Measurements from ENCODE around the gene GUCY1A2. TPM values are rescaled to one million over a fixed set of nuclear protein-coding genes. Genes with fewer than 3 reads are reported as not detected.

Gene GUCY1A2
- total RNA-seq, 2 experiments from 2014 or later, result not detected

DNA sequence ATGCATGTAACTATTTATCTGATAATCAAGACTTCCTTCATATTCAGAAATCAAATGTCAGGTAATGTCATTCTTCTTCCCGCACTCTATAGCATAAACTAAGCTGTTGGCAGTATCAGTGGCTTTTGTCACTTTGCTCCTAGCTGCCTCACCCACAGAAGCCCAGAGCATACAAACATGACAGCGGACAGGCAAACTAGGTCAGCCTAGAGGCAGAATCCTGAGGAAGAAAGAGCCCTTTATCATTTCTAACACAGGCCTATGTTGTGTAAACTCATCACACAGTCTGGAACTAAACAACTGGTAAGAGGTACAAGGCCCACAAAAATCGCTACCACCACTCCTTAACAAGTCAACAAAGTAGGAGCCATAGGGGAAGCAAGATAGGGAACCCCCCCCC, 21.0 kb downstream of the GUCY1A2 start:
- no peaks in the 10 kb centered on the region for H3K4me1 Mint-ChIP-seq
- H3K27ac Mint-ChIP-seq, result no peak overlapping the region
- H3K27me3 Mint-ChIP-seq, result no peaks in the 10 kb centered on the region
- no peaks in the 10 kb centered on the region for H3K36me3 Mint-ChIP-seq (ENCODE audit: low read depth)
- DNase-seq (no peak), ATAC-seq (no peak)
- POLR2A ChIA-PET, result no interaction called here
- no peaks in the 10 kb centered on the region for H3K9me3 Mint-ChIP-seq (ENCODE audit: low read depth)
- CTCF ChIA-PET, result no interaction called here
- H3K4me3 Mint-ChIP-seq, result no peak overlapping the region
- intact Hi-C loops (cut with DNase I, micrococcal nuclease), result no loop called here

GRCh38 chr11:106996691-106997090, 21.6 kb downstream of the GUCY1A2 start:
- Mint-ChIP-seq H3K27ac (no peak overlapping the region), H3K4me3 (no peak overlapping the region), H3K36me3 (ENCODE audit: low read depth) (no peaks in the 10 kb centered on the region), H3K27me3 (no peaks in the 10 kb centered on the region), H3K4me1 (no peaks in the 10 kb centered on the region), H3K9me3 (ENCODE audit: low read depth) (peaks cover under 1% of the 10 kb centered on the region)
- ATAC-seq (no peak), DNase-seq (no peak)
- intact Hi-C loops (cut with DNase I, micrococcal nuclease), result no loop called here
- ChIA-PET POLR2A (no interaction called here), CTCF (no interaction called here)

DNA sequence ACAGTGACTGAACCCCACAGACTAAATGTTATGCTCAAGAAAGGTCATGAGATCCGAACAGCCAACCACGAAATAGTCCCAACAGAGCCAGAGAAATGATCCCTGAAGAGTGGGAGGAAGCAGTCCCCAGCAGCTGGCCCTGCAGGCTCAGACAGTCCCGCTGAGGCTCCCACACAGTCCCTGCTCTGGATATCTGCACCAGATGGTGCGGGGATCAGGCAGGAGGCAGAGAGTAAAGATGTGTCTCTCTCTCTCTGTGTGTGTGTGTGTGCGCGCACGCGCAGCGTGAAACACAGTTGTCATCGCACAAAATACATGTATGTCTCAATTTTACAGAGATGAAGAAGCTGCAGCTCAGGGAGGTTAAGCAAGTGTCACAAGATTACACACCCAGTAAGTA, 27.9 kb downstream of the GUCY1A2 start:
- ChIA-PET CTCF (no interaction called here), POLR2A (no interaction called here)
- H3K9me3 Mint-ChIP-seq (ENCODE audit: low read depth), result peaks cover 6% of the 10 kb centered on the region

DNA sequence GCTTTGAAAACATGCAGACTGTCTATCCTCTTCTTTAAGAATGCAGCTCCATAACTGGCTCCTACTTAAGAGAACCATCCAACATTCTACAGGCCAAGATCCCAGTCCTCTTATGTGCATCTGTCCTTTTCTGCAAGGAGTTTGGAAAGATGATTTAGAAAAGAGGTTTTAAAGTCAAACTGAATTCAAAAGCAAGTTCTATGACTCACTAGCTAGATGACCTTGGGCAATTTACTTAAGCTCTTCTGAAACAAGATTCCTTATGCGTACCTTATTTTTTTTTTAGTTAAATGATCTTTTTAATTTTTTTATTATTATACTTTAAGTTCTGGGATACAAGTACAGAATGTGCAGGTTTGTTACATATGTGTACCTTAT, 29.2 kb downstream of the GUCY1A2 start:
- Mint-ChIP-seq H3K9me3 (ENCODE audit: low read depth) (peaks cover 6% of the 10 kb centered on the region), H3K36me3 (ENCODE audit: low read depth) (no peaks in the 10 kb centered on the region), H3K4me1 (no peaks in the 10 kb centered on the region), H3K4me3 (no peak overlapping the region), H3K27ac (no peak overlapping the region), H3K27me3 (no peaks in the 10 kb centered on the region)
- ChIA-PET POLR2A (no interaction called here), CTCF (no interaction called here)
- intact Hi-C loops (cut with DNase I, micrococcal nuclease), result no loop called here
- DNase-seq (no peak), ATAC-seq (no peak)

More for the DNA sequence above, 27.9 kb downstream of the GUCY1A2 start:
- Mint-ChIP-seq H3K4me1 (no peaks in the 10 kb centered on the region), H3K27me3 (no peaks in the 10 kb centered on the region), H3K36me3 (ENCODE audit: low read depth) (no peaks in the 10 kb centered on the region), H3K4me3 (no peak overlapping the region), H3K27ac (no peak overlapping the region)
- intact Hi-C loops (cut with DNase I, micrococcal nuclease), result no loop called here
- ATAC-seq (no peak), DNase-seq (no peak)

- H3K4me1 Mint-ChIP-seq, result no peaks in the 10 kb centered on the region
- H3K27me3 Mint-ChIP-seq, result no peaks in the 10 kb centered on the region
- CTCF ChIA-PET, result no interaction called here
- H3K27ac Mint-ChIP-seq, result no peak overlapping the region
- peaks cover 6% of the 10 kb centered on the region for H3K9me3 Mint-ChIP-seq (ENCODE audit: low read depth)
- no peaks in the 10 kb centered on the region for H3K36me3 Mint-ChIP-seq (ENCODE audit: low read depth)
- intact Hi-C loops (cut with DNase I, micrococcal nuclease), result no loop called here
- ATAC-seq (no peak), DNase-seq (no peak)
- no peak overlapping the region for H3K4me3 Mint-ChIP-seq
- POLR2A ChIA-PET, result no interaction called here
These were observed 29.9 kb downstream of the GUCY1A2 start for GRCh38 chr11:106988151-106989077.

DNA sequence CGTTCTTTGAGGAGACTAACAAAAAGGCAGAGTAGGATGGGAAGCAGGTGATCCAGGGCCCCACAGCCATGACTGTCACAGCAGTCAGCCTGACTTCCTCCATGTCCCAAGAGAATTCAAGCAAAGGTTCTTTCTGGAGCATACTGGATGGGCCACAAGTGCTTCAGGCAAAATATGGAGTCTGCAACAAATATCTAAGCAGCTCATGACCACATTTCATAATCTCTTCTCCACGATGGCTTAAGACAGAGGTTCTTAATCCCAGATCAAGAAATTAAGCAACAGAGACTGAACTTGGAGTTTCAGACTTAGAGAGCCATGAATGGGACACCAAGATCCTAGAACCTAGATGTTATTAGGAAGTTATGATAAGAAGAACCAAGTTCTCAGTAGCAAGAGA, 31.6 kb downstream of the GUCY1A2 start:
- H3K27ac Mint-ChIP-seq, result no peak overlapping the region
- H3K27me3 Mint-ChIP-seq, result no peaks in the 10 kb centered on the region
- no peak for ATAC-seq
- intact Hi-C loops (cut with DNase I, micrococcal nuclease), result no loop called here
- ChIA-PET CTCF (no interaction called here), POLR2A (no interaction called here)
- no peaks in the 10 kb centered on the region for H3K36me3 Mint-ChIP-seq (ENCODE audit: low read depth)
- H3K9me3 Mint-ChIP-seq (ENCODE audit: low read depth), result peaks cover 4% of the 10 kb centered on the region
- DNase-seq, result no peak
- H3K4me3 Mint-ChIP-seq, result no peak overlapping the region
- no peaks in the 10 kb centered on the region for H3K4me1 Mint-ChIP-seq

DNA sequence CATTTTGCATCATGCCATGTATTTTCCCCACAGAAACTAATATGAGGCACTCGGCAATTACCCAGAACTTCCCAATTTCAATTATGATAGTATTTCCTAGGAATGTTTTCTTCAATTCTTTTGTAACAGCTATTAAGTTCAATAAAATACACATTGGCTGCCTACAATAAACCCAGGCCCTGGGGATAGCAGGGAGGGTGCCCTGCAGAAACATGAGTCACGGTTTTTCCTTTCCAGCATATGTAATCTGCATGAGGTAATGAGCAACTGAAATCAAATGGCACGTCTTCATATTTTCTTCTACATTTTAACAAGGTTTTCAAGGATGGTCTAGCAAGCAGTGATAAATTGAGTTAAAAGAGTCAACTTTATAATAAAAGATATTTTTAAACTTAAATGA, 32.0 kb downstream of the GUCY1A2 start:
- POLR2A ChIA-PET, result no interaction called here
- DNase-seq (no peak), ATAC-seq (no peak)
- H3K27ac Mint-ChIP-seq, result no peak overlapping the region
- intact Hi-C loops (cut with DNase I, micrococcal nuclease), result no loop called here
- peaks cover 4% of the 10 kb centered on the region for H3K9me3 Mint-ChIP-seq (ENCODE audit: low read depth)
- H3K4me1 Mint-ChIP-seq, result no peaks in the 10 kb centered on the region
- CTCF ChIA-PET, result no interaction called here
- no peaks in the 10 kb centered on the region for H3K27me3 Mint-ChIP-seq
- H3K36me3 Mint-ChIP-seq (ENCODE audit: low read depth), result no peaks in the 10 kb centered on the region
- H3K4me3 Mint-ChIP-seq, result no peak overlapping the region

GRCh38 chr11:106983991-106984390, 34.3 kb downstream of the GUCY1A2 start:
- ATAC-seq, result no peak
- H3K27me3 Mint-ChIP-seq, result no peaks in the 10 kb centered on the region
- H3K4me1 Mint-ChIP-seq, result no peaks in the 10 kb centered on the region

GRCh38 chr11:106983261-106983660, 35.0 kb downstream of the GUCY1A2 start:
- Mint-ChIP-seq H3K36me3 (ENCODE audit: low read depth) (no peaks in the 10 kb centered on the region), H3K27me3 (no peaks in the 10 kb centered on the region), H3K27ac (no peak overlapping the region), H3K4me3 (no peak overlapping the region), H3K4me1 (no peaks in the 10 kb centered on the region), H3K9me3 (ENCODE audit: low read depth) (no peaks in the 10 kb centered on the region)
- intact Hi-C loops (cut with DNase I, micrococcal nuclease), result no loop called here
- ChIA-PET CTCF (no interaction called here), POLR2A (no interaction called here)
- ATAC-seq, result no peak
- no peak for DNase-seq

More at GRCh38 chr11:106983991-106984390, 34.3 kb downstream of the GUCY1A2 start:
- Mint-ChIP-seq H3K4me3 (no peak overlapping the region), H3K9me3 (ENCODE audit: low read depth) (no peaks in the 10 kb centered on the region), H3K36me3 (ENCODE audit: low read depth) (no peaks in the 10 kb centered on the region), H3K27ac (no peak overlapping the region)
- CTCF ChIA-PET, result no interaction called here
- intact Hi-C loops (cut with DNase I, micrococcal nuclease), result no loop called here
- no peak for DNase-seq
- POLR2A ChIA-PET, result no interaction called here

- intact Hi-C loops (cut with DNase I, micrococcal nuclease), result no loop called here
- H3K9me3 Mint-ChIP-seq (ENCODE audit: low read depth), result peaks cover 2% of the 10 kb centered on the region
- ChIA-PET CTCF (no interaction called here), POLR2A (no interaction called here)
- no peaks in the 10 kb centered on the region for H3K27me3 Mint-ChIP-seq
- H3K4me1 Mint-ChIP-seq, result no peaks in the 10 kb centered on the region
- no peak for DNase-seq
- no peak for ATAC-seq
- no peak overlapping the region for H3K27ac Mint-ChIP-seq
- H3K36me3 Mint-ChIP-seq (ENCODE audit: low read depth), result no peaks in the 10 kb centered on the region
- H3K4me3 Mint-ChIP-seq, result no peak overlapping the region
These were observed 43.4 kb downstream of the GUCY1A2 start for GRCh38 chr11:106974831-106975230.

DNA sequence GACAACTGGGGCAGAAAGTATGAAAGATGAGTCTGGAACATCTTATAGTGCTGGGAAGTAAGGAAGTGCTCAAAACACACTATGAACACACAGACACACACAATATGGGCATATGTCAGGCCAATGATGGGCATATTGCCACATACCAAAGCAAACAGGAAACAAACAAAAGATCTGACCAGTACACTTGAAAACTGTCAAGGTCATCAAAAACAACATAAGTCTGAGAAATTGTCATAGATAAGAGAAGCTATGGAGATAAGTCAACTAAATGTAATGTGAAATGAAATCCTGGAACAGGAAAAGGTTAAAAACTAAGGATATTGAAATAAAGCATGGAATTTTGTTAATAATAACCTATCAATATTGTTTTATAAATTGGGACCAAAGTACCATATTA, 46.4 kb downstream of the GUCY1A2 start:
- Mint-ChIP-seq H3K27me3 (no peaks in the 10 kb centered on the region), H3K4me3 (no peak overlapping the region), H3K9me3 (ENCODE audit: low read depth) (peaks cover 2% of the 10 kb centered on the region), H3K4me1 (no peaks in the 10 kb centered on the region), H3K27ac (no peak overlapping the region), H3K36me3 (ENCODE audit: low read depth) (no peaks in the 10 kb centered on the region)
- no peak for ATAC-seq
- POLR2A ChIA-PET, result no interaction called here
- intact Hi-C loops (cut with DNase I, micrococcal nuclease), result no loop called here
- DNase-seq, result no peak
- CTCF ChIA-PET, result no interaction called here

DNA sequence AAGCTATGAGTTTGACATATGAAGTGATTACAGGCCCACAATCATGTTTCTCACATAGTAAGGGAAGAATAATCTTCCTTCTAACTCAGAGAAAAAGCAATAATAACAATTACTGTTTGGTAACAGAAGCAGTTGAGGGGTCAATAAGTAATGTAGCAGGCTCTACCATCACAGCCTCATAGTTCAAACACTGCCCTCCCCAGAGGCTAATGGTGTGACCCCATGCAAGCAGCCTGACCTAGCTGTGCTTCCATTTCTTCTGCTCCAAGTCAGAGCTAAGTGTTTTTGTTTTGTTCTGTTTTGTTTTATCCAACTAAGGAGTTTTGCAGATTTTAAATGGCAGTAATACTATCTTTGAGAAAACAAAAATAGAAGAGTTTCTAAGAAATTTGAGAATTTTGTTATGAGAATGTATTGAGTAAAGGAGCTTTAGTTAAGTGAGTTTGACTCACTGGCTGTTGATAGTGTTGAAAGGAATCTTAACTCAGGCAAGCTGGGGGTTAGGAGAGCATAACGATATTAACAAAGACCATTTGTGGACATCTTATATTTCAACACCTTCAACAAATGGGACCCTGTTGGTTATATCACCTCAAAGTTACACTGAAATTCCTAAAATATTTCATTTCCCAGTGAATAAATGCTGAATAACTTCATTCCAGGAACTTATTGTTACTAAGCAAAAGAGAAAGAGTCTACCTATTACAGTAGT, 48.5 kb downstream of the GUCY1A2 start:
- no peak for ATAC-seq
- H3K36me3 Mint-ChIP-seq (ENCODE audit: low read depth), result no peaks in the 10 kb centered on the region
- H3K27ac Mint-ChIP-seq, result no peak overlapping the region
- POLR2A ChIA-PET, result no interaction called here
- H3K9me3 Mint-ChIP-seq (ENCODE audit: low read depth), result peaks cover 2% of the 10 kb centered on the region
- intact Hi-C loops (cut with DNase I, micrococcal nuclease), result no loop called here
- no peak for DNase-seq
- no peaks in the 10 kb centered on the region for H3K4me1 Mint-ChIP-seq
- CTCF ChIA-PET, result no interaction called here
- H3K4me3 Mint-ChIP-seq, result no peak overlapping the region
- H3K27me3 Mint-ChIP-seq, result no peaks in the 10 kb centered on the region

All from activated CD4-positive, alpha-beta T cell treated with anti-CD3 and anti-CD28 coated beads for 36 hours (primary cell).